Right lobe of liver (tissue), 6 donors: ENCODE data around the gene SGCE. TPM values are rescaled to one million over a fixed set of nuclear protein-coding genes. Genes with fewer than 3 reads are reported as not detected.

Experiments
- ATAC-seq, 4 donors: fragments of 200-7000 bp; cut with Tn5 transposase; one replicate each; pipeline ENCODE4 v1.9.1; 2020; ENCODE audit warnings: mild to moderate bottlenecking in 4 of 4, moderate library complexity in 4 of 4
- DNase-seq, 3 donors: peaks; one replicate each; pipeline ENCODE4 v3.0.0-alpha.2; 2020
- H3K27ac ChIP-seq, 3 donors: fragments of 200-600 bp; one replicate each; pipeline ENCODE4 v1.8.0; 2022
- H3K27me3 ChIP-seq, 2 donors: fragments of 200-600 bp; one replicate each; pipeline ENCODE4 v1.8.0; 2022
- H3K36me3 ChIP-seq, 4 donors: fragments of 200-600 bp; sonication (generic) in 1 of 4; one replicate each; pipeline versions ENCODE4 v1.5.1 to v1.8.0; 2017 to 2022; ENCODE audit warnings: control low read depth in 1 of 4
- H3K4me1 ChIP-seq, 4 donors: fragments of 200-600 bp; sonication (generic) in 1 of 4; one replicate each; pipeline versions ENCODE4 v1.5.1 to v1.8.0; 2017 to 2022; ENCODE audit warnings: control low read depth in 1 of 4
- H3K4me3 ChIP-seq, 3 donors: fragments of 200-600 bp; one replicate each; pipeline ENCODE4 v1.8.0; 2022
- H3K9me3 ChIP-seq, 4 donors: fragments of 200-600 bp; sonication (generic) in 1 of 4; one replicate each; pipeline versions ENCODE4 v1.5.1 to v1.8.0; 2017 to 2022; ENCODE audit warnings: control low read depth in 1 of 4
- CTCF ChIP-seq, 4 donors: fragments of 200-600 bp in 3 of 4; fragments of 450-650 bp in 1 of 4; IDR thresholded peaks; one replicate each; pipeline versions ENCODE4 v1.5.1 to v1.8.0; 2016 to 2022; ENCODE audit warnings: antibody characterized with exemption in 4 of 4, mild to moderate bottlenecking in 2 of 4
- POLR2A ChIP-seq: fragments of 450-650 bp; IDR thresholded peaks from one replicate; pipeline ENCODE4 v1.6.1; 2017; ENCODE audit warnings: antibody characterized with exemption, mild to moderate bottlenecking
- WGBS: methylation state at CpG from one replicate; pipeline ENCODE4 v1.1.6; 2018; ENCODE audit warnings: low coverage, low lambda C conversion rate; ENCODE audit not compliant: insufficient coverage; ENCODE audit errors: missing lambda C conversion rate; 5-methylcytosine and 5-hydroxymethylcytosine counted together
- intact Hi-C, 2 donors: fragments of 100-400 bp; cut with DNase I; formaldehyde crosslinking; loops; one replicate each; pipeline versions ENCODE4 v1.11.2 to v1.14.1; 2022
- total RNA-seq, 6 experiments: library from RNA; depleted of rRNA in 2 of 6; stranded (reverse); fragments of >200 nt in 2 of 6; fragmentation: NEBNext Ultra II Directional in 3 of 6; extraction: Animal tissue kit (Norgen Biotek cat#: 25700) in 3 of 6; gene quantifications; one replicate each; pipeline versions ENCODE4 v1.1.0 to v1.2.4, GENCODE V29; 2016 to 2023
- donor health status: DM: no; HTN: yes; CAD: no.
- donor health status: DM: no; HTN: no; CAD: no.
- donor health status: DM: no; HTN: no; CAD: no.
- donor health status: DM: no; HTN: yes; CAD: no.
- donor health status: DM: no; HTN: yes; CAD: no.

The SGCE gene
- total RNA-seq, 6 experiments from 2014 or later: 4.2 to 17.8 (median 14.8) TPM

- peak in 1 of 4 donors; percentile 38 for ATAC-seq
- no peak overlapping the region for H3K27ac ChIP-seq
- intact Hi-C loops: no loop called here
- H3K36me3 ChIP-seq: no peaks in the 10 kb centered on the region
- no peaks in the 10 kb centered on the region for H3K9me3 ChIP-seq
- peaks cover 0 to 8% (median 0%) of the 10 kb centered on the region in 4 donors for H3K4me1 ChIP-seq
- TF ChIP-seq CTCF (IDR thresholded peaks at IDR 0.05) (no peak), POLR2A (no peak)
- WGBS: 31% methylated on average over 5 of the region's 5 CpGs
- no peak overlapping the region for H3K4me3 ChIP-seq
- H3K27me3 ChIP-seq: no peaks in the 10 kb centered on the region
- DNase-seq: no peak
These were observed 23.5 kb downstream of the SGCE start for GRCh38 chr7:94632338-94633013.

GRCh38 chr7:94630855-94631254 is 25.1 kb downstream of the SGCE start:
- no peak for TF ChIP-seq CTCF (IDR thresholded peaks at IDR 0.05)
- TF ChIP-seq POLR2A: no peak
- WGBS: 68% methylated on average over 4 of the region's 4 CpGs
- DNase-seq: no peak

GRCh38 chr7:94623820-94624219 is 32.1 kb downstream of the SGCE start:
- ATAC-seq: peak; percentile 27 to 57 (median 33)

More at GRCh38 chr7:94630855-94631254, 25.1 kb downstream of the SGCE start:
- H3K36me3 ChIP-seq: no peaks in the 10 kb centered on the region
- H3K27me3 ChIP-seq: no peaks in the 10 kb centered on the region
- no peak for ATAC-seq
- H3K4me1 ChIP-seq: peaks cover 0 to 8% (median 0%) of the 10 kb centered on the region in 4 donors
- no peaks in the 10 kb centered on the region for H3K9me3 ChIP-seq
- intact Hi-C loops: no loop called here
- H3K27ac ChIP-seq: no peak overlapping the region
- no peak overlapping the region for H3K4me3 ChIP-seq

GRCh38 chr7:94621120-94621519 is 34.8 kb downstream of the SGCE start:
- no peak for TF ChIP-seq POLR2A
- no peak for TF ChIP-seq CTCF (IDR thresholded peaks at IDR 0.05)
- peak in 1 of 4 donors; percentile 5 for ATAC-seq
- no peak overlapping the region for H3K27ac ChIP-seq
- DNase-seq: no peak
- no peak overlapping the region for H3K4me3 ChIP-seq
- peaks cover 0 to 10% (median 3%) of the 10 kb centered on the region in 4 donors for H3K4me1 ChIP-seq
- H3K27me3 ChIP-seq: no peaks in the 10 kb centered on the region
- H3K36me3 ChIP-seq: no peaks in the 10 kb centered on the region
- H3K9me3 ChIP-seq: no peaks in the 10 kb centered on the region
- intact Hi-C loops: no loop called here
- WGBS: 85% methylated on average over 2 of the region's 2 CpGs

More at GRCh38 chr7:94623820-94624219, 32.1 kb downstream of the SGCE start:
- Histone ChIP-seq H3K4me1 (peaks cover 0 to 10% (median 3%) of the 10 kb centered on the region in 4 donors), H3K27ac (no peak overlapping the region), H3K27me3 (no peaks in the 10 kb centered on the region), H3K9me3 (no peaks in the 10 kb centered on the region), H3K4me3 (no peak overlapping the region), H3K36me3 (no peaks in the 10 kb centered on the region)
- no peak for DNase-seq
- TF ChIP-seq CTCF (IDR thresholded peaks at IDR 0.05) (no peak), POLR2A (no peak)
- 27% methylated on average over 3 of the region's 3 CpGs for WGBS
- intact Hi-C loops: no loop called here
